Mucosa of stomach (tissue), 1 donor: Measurements from ENCODE around the gene ERGIC1.

ENCODE experiments used
- H3K27me3 ChIP-seq: one replicate; pipeline ENCODE4 v1.7.0; 2013; ENCODE audit warnings: mild to moderate bottlenecking, low read length; ENCODE audit not compliant: control insufficient read depth, insufficient read depth
- H3K36me3 ChIP-seq: one replicate; pipeline ENCODE4 v1.7.0; 2013; ENCODE audit warnings: low read length; ENCODE audit not compliant: control insufficient read depth, insufficient read depth
- H3K4me1 ChIP-seq: one replicate; pipeline ENCODE4 v1.7.0; 2013; ENCODE audit warnings: mild to moderate bottlenecking, low read length; ENCODE audit not compliant: control insufficient read depth, insufficient read depth
- H3K4me3 ChIP-seq: one replicate; pipeline ENCODE4 v1.7.0; 2013; ENCODE audit warnings: low read length
- H3K9ac ChIP-seq: one replicate; pipeline ENCODE4 v1.7.0; 2013; ENCODE audit warnings: mild to moderate bottlenecking, low read length, moderate library complexity
- H3K9me3 ChIP-seq: one replicate; pipeline ENCODE4 v1.7.0; 2013; ENCODE audit warnings: mild to moderate bottlenecking, low read length, moderate library complexity; ENCODE audit not compliant: control insufficient read depth
- donor health status: Pancreatic carcinoma.

ERGIC1 gene

GRCh38 chr5:172873513-172873912, 39.5 kb downstream of the ERGIC1 start:
- no peaks in the 10 kb centered on the region for H3K27me3 ChIP-seq
- no peaks in the 10 kb centered on the region for H3K36me3 ChIP-seq
- H3K4me3 ChIP-seq = no peak overlapping the region
- H3K9me3 ChIP-seq = no peaks in the 10 kb centered on the region
- H3K4me1 ChIP-seq = peaks cover 46% of the 10 kb centered on the region
- H3K9ac ChIP-seq = no peak overlapping the region

- peaks cover 52% of the 10 kb centered on the region for H3K4me1 ChIP-seq
- no peak overlapping the region for H3K4me3 ChIP-seq
- H3K27me3 ChIP-seq = no peaks in the 10 kb centered on the region
- no peaks in the 10 kb centered on the region for H3K9me3 ChIP-seq
- no peak overlapping the region for H3K9ac ChIP-seq
- no peaks in the 10 kb centered on the region for H3K36me3 ChIP-seq
These were observed 40.8 kb downstream of the ERGIC1 start for GRCh38 chr5:172874647-172875504.

- Histone ChIP-seq H3K9me3 (no peaks in the 10 kb centered on the region), H3K9ac (no peak overlapping the region), H3K4me1 (peaks cover 50% of the 10 kb centered on the region), H3K36me3 (no peaks in the 10 kb centered on the region), H3K4me3 (no peak overlapping the region), H3K27me3 (no peaks in the 10 kb centered on the region)
These were observed 41.6 kb downstream of the ERGIC1 start for GRCh38 chr5:172875505-172876279.

DNA sequence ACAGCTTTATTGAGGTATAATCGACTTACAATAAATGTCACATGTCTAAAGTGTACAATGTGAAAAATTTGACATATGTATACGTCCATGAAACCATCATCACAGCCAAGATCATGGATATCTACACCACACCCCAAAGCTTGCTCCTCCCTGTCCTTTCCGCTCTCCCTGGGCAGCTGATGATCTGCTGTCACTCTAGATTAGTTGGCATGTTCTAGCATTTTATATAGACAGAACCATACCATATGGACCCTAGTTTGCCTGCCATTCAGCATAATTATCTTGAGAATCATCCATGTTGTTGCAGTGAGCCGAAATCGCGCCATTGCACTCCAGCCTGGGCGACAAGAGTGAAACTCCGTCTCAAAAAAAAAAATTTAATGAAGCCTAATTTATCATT, 42.5 kb downstream of the ERGIC1 start:
- Histone ChIP-seq H3K9ac (no peak overlapping the region), H3K9me3 (no peaks in the 10 kb centered on the region), H3K27me3 (no peaks in the 10 kb centered on the region), H3K4me1 (peaks cover 49% of the 10 kb centered on the region), H3K4me3 (no peak overlapping the region), H3K36me3 (no peaks in the 10 kb centered on the region)

- H3K4me3 ChIP-seq = no peak overlapping the region
- no peaks in the 10 kb centered on the region for H3K36me3 ChIP-seq
- H3K9me3 ChIP-seq = no peaks in the 10 kb centered on the region
- no peaks in the 10 kb centered on the region for H3K27me3 ChIP-seq
- peaks cover 48% of the 10 kb centered on the region for H3K4me1 ChIP-seq
- no peak overlapping the region for H3K9ac ChIP-seq
These were observed 43.6 kb downstream of the ERGIC1 start for GRCh38 chr5:172877466-172878260.

GRCh38 chr5:172878585-172878932, 44.5 kb downstream of the ERGIC1 start:
- H3K27me3 ChIP-seq = no peaks in the 10 kb centered on the region
- H3K9me3 ChIP-seq = no peaks in the 10 kb centered on the region
- peak overlapping the region; percentile 48 for H3K9ac ChIP-seq
- H3K4me1 ChIP-seq = peaks cover 48% of the 10 kb centered on the region
- no peak overlapping the region for H3K4me3 ChIP-seq
- H3K36me3 ChIP-seq = no peaks in the 10 kb centered on the region

DNA sequence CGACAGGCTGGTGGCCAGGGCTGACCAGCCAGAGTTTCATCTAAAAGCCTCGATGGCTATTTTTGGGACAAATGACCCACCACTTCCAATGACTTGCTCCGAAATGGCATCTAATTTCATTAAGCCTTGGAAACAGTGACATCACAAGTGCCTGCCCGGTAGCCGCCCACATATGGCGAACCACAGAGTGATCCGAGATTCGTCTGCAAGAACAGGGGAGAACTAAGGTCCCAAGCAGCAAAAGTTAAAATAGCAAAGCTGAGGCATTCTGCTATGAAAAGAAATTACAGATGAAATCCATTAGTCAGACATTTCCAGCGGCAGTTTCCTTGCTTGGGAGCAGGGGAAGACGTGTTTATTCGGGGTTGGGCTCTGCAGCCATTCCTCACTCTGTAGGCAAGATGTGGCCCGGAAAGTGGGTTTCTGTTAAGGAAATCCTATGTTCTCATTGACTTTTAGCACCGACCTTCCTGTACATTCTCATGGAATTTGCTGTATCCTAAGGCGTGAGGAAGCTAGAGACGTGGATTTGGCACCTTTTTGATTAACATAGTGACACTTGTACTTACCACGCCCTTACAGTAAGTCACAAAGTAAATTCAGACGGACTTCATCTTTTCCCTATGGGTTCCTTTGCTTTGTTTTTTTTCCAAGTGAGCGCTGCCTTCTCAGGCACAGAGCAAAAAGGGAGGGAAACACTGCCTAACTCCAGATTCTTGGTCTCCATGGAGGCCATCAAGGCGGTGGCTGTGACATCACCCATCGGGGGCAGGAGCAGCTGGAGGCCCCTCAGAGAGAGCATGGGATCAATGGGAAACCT, 45.1 kb downstream of the ERGIC1 start:
- H3K4me1 ChIP-seq = peaks cover 48% of the 10 kb centered on the region
- no peaks in the 10 kb centered on the region for H3K9me3 ChIP-seq
- peak overlapping the region; percentile 48 for H3K9ac ChIP-seq
- no peaks in the 10 kb centered on the region for H3K27me3 ChIP-seq
- H3K4me3 ChIP-seq = peak overlapping the region; percentile 4
- no peaks in the 10 kb centered on the region for H3K36me3 ChIP-seq

DNA sequence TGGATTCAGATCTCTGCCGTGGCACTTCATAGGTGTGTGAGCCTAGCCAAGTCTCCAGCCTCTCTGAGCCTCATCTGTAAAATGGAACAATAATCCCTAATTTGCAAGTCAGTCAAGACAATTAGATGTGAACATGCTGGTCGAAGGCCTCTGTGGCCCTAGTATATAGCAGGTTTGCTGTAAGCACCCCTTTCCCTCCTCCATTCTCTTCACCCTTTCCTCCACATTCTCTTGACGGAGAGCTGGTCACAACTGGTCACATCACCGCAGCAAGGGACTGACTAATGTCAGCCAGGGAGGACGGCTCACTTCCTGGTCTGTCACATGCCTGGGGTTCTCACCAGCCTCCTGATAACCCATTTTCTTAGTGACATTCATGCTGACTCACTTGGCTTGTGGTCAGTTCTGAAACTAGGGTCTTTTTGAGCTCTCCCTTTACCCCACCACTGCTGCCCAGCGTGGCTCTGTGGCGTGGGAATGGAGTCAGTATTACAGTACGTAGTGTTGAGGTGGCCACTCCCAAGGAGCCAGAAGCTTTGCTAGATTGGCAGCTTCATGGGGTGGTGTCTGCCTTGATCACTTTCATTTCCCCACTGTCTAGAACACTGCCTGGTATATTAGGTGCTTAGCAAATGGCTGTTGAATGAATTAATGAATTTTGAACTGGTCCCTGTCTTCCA, 47.8 kb downstream of the ERGIC1 start:
- H3K4me1 ChIP-seq = peaks cover 48% of the 10 kb centered on the region
- no peak overlapping the region for H3K4me3 ChIP-seq
- H3K9ac ChIP-seq = peak overlapping the region; percentile 18

DNA sequence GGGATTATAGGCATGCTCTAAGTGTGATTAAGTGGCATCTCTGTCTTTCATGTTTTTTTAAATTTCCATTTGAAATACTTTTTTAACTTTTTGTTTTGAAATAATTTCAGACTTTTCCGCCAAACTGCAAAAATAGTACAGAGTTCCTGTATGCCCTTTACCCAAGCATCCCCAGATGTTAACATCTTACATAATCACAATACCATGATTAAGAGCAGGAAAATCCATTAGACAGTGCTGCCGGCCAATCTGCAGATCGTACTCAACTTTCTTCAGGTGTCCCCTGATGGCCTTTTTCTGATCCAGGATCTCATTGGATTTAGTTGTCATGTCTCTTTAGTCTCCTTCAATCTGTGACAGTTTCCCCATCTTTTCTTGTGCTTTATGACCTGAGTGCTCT, 49.0 kb downstream of the ERGIC1 start:
- no peak overlapping the region for H3K9ac ChIP-seq
- no peak overlapping the region for H3K4me3 ChIP-seq
- H3K4me1 ChIP-seq = peaks cover 43% of the 10 kb centered on the region
- no peaks in the 10 kb centered on the region for H3K36me3 ChIP-seq
- H3K27me3 ChIP-seq = no peaks in the 10 kb centered on the region
- no peaks in the 10 kb centered on the region for H3K9me3 ChIP-seq

More for the DNA sequence above, 47.8 kb downstream of the ERGIC1 start:
- H3K27me3 ChIP-seq = no peaks in the 10 kb centered on the region
- no peaks in the 10 kb centered on the region for H3K36me3 ChIP-seq
- H3K9me3 ChIP-seq = no peaks in the 10 kb centered on the region

DNA sequence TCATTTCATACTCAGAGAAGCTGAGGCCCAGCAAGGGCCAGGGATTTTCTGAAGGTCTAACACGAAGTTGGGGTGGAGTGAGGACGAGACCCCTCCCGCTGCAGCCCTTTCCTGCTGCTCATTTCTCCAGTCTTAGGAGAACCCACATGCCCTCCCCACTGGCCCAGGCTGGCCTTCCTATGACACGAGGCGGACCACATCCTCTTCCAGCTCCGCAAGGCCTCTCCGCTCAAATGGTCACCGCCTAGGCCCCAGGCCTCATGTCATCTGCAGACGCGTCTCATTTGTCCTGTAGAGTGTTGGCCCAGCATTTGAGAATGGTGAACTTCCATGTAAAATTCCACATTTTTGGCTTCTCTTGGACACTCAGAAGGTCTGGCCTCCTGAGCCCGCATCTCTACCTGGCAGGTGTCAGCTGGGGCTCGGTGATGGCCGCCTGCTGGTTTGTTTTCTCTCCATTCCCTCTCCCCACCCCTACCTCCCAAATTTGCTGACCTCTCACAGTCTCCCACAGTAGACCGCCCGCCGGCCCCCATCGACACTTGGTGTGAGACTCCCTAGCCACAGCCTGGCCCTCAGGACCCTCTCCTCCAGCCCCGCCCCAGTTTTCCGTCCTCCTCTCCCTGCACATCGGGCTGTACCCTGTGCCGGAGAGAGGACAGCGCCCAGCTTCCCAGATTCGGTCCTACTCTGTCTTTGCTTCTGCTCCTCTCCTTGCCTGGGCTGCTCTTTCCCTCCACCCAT, 51.7 kb downstream of the ERGIC1 start:
- Histone ChIP-seq H3K9ac (no peak overlapping the region), H3K4me3 (no peak overlapping the region), H3K4me1 (peaks cover 24% of the 10 kb centered on the region), H3K36me3 (peaks cover 4% of the 10 kb centered on the region), H3K9me3 (no peaks in the 10 kb centered on the region), H3K27me3 (no peaks in the 10 kb centered on the region)
